Osteoblast (primary cell): Measurements from ENCODE around the gene CCDC33. TPM values are rescaled to one million over a fixed set of nuclear protein-coding genes. Genes with fewer than 3 reads are reported as not detected.

Experiments
- DNase-seq: peaks from one replicate; pipeline ENCODE4 v3.0.0; 2011; ENCODE audit warnings: low spot score, mixed read lengths; ENCODE audit not compliant: insufficient read length; ENCODE audit errors: missing footprints
- H2AFZ ChIP-seq: 2 replicates; pipeline ENCODE4 v1.6.0; 2011; ENCODE audit warnings: mild to moderate bottlenecking, low read length
- H3K27ac ChIP-seq: 2 replicates; pipeline ENCODE4 v1.5.1; 2011; ENCODE audit warnings: mild to moderate bottlenecking, low read depth, low read length, moderate library complexity
- H3K27me3 ChIP-seq: 2 replicates; pipeline ENCODE4 v1.6.0; 2012; ENCODE audit warnings: mild to moderate bottlenecking, control low read depth, inconsistent platforms, low read length, moderate library complexity; ENCODE audit not compliant: insufficient read depth
- H3K36me3 ChIP-seq: 2 replicates; pipeline ENCODE4 v1.5.1; 2011; ENCODE audit warnings: mild to moderate bottlenecking, low read length, control low read depth, moderate library complexity; ENCODE audit not compliant: insufficient read depth
- H3K4me1 ChIP-seq: 2 replicates; pipeline ENCODE4 v1.5.1; 2011; ENCODE audit warnings: mild to moderate bottlenecking, low read length, control low read depth, moderate library complexity; ENCODE audit not compliant: insufficient read depth
- H3K4me2 ChIP-seq: 2 replicates; pipeline ENCODE4 v1.6.0; 2011; ENCODE audit warnings: mild to moderate bottlenecking, low read length; ENCODE audit not compliant: insufficient read depth
- H3K4me3 ChIP-seq: fragments of 200-600 bp; sonication (generic); 3 replicates; pipeline ENCODE4 v1.5.1; 2012; ENCODE audit warnings: mild to moderate bottlenecking, low read length, inconsistent platforms; ENCODE audit not compliant: insufficient read depth
- H3K79me2 ChIP-seq: 2 replicates; pipeline ENCODE4 v1.6.0; 2012; ENCODE audit warnings: mild to moderate bottlenecking, low read length, control low read depth, inconsistent platforms; ENCODE audit not compliant: insufficient read depth
- H3K9me3 ChIP-seq: 2 replicates; pipeline ENCODE4 v1.5.1; 2011; ENCODE audit warnings: low read depth, low read length, control low read depth
- H4K20me1 ChIP-seq: 2 replicates; pipeline ENCODE4 v1.6.0; 2012; ENCODE audit warnings: mild to moderate bottlenecking, low read length, control low read depth; ENCODE audit not compliant: insufficient read depth
- CTCF ChIP-seq: IDR thresholded peaks from 2 replicates; pipeline ENCODE4 v1.5.1; 2011; ENCODE audit warnings: mild to moderate bottlenecking, low read depth, low read length, moderate library complexity; ENCODE audit errors: extremely low read depth
- total RNA-seq: library from RNA; depleted of rRNA; stranded (reverse); fragments of >200 nt; gene quantifications from 2 replicates; pipeline ENCODE4 v1.2.3, GENCODE V29; 2012

CCDC33 gene
- total RNA-seq, 1 donor = not detected

- H4K20me1 ChIP-seq = no peaks in the 10 kb centered on the region
- H3K79me2 ChIP-seq = no peaks in the 10 kb centered on the region
- TF ChIP-seq CTCF = no peak
- H3K4me1 ChIP-seq = no peaks in the 10 kb centered on the region
- no peak overlapping the region for H3K4me2 ChIP-seq
- no peak for DNase-seq
- no peaks in the 10 kb centered on the region for H3K36me3 ChIP-seq
- H3K27me3 ChIP-seq = peaks cover 37% of the 10 kb centered on the region
- H3K27ac ChIP-seq = no peak overlapping the region
- H3K9me3 ChIP-seq = no peaks in the 10 kb centered on the region
- no peak overlapping the region for H3K4me3 ChIP-seq
- no peak overlapping the region for H2AFZ ChIP-seq
These were observed 28.0 kb downstream of the CCDC33 start for GRCh38 chr15:74264081-74264501.

- H2AFZ ChIP-seq = no peak overlapping the region
- H3K27ac ChIP-seq = no peak overlapping the region
These were observed 29.0 kb downstream of the CCDC33 start for GRCh38 chr15:74265046-74265639.

GRCh38 chr15:74268020-74268419 lies 31.9 kb downstream of the CCDC33 start:
- no peaks in the 10 kb centered on the region for H3K4me1 ChIP-seq
- no peak overlapping the region for H3K27ac ChIP-seq
- no peaks in the 10 kb centered on the region for H3K79me2 ChIP-seq
- peaks cover 38% of the 10 kb centered on the region for H3K27me3 ChIP-seq
- H3K4me2 ChIP-seq = no peak overlapping the region
- no peak overlapping the region for H2AFZ ChIP-seq
- no peaks in the 10 kb centered on the region for H4K20me1 ChIP-seq
- H3K9me3 ChIP-seq = no peaks in the 10 kb centered on the region
- H3K36me3 ChIP-seq = no peaks in the 10 kb centered on the region
- DNase-seq = no peak
- no peak overlapping the region for H3K4me3 ChIP-seq
- no peak for TF ChIP-seq CTCF

More at GRCh38 chr15:74265046-74265639, 29.0 kb downstream of the CCDC33 start:
- TF ChIP-seq CTCF = no peak
- H3K4me1 ChIP-seq = no peaks in the 10 kb centered on the region
- DNase-seq = peak; percentile 81
- no peaks in the 10 kb centered on the region for H3K9me3 ChIP-seq
- peaks cover 33% of the 10 kb centered on the region for H3K27me3 ChIP-seq
- no peaks in the 10 kb centered on the region for H4K20me1 ChIP-seq
- H3K4me3 ChIP-seq = no peak overlapping the region
- no peaks in the 10 kb centered on the region for H3K79me2 ChIP-seq
- H3K36me3 ChIP-seq = no peaks in the 10 kb centered on the region
- H3K4me2 ChIP-seq = no peak overlapping the region

- Histone ChIP-seq H3K4me2 (no peak overlapping the region), H2AFZ (no peak overlapping the region), H3K4me1 (no peaks in the 10 kb centered on the region), H4K20me1 (no peaks in the 10 kb centered on the region), H3K36me3 (no peaks in the 10 kb centered on the region), H3K4me3 (no peak overlapping the region), H3K27me3 (peaks cover 33% of the 10 kb centered on the region), H3K27ac (no peak overlapping the region), H3K79me2 (no peaks in the 10 kb centered on the region), H3K9me3 (no peaks in the 10 kb centered on the region)
- DNase-seq = peak; percentile 64
- no peak for TF ChIP-seq CTCF
These were observed 33.4 kb downstream of the CCDC33 start for GRCh38 chr15:74269362-74270035.
